Measurements from ENCODE around the gene GPC6.

Gene GPC6

GRCh38 chr13:94170145-94170571, 943.6 kb downstream of the GPC6 start:
- Histone ChIP-seq H2AFZ (ENCODE audit: low read length) (no peak overlapping the region), H3K4me1 (ENCODE audit: insufficient read depth, low read length, poor library complexity, severe bottlenecking) (no peaks in the 10 kb centered on the region), H3K4me2 (ENCODE audit: low read depth, low read length, poor library complexity, severe bottlenecking) (no peak overlapping the region), H3F3A (ENCODE audit: low read depth) (no peaks in the 10 kb centered on the region), H3K79me2 (ENCODE audit: insufficient read depth, low read length) (no peaks in the 10 kb centered on the region), H3K36me3 (ENCODE audit: insufficient read depth, low read length) (no peaks in the 10 kb centered on the region), H3K9me2 (replicated peaks; ENCODE audit: low read depth, low read length) (no peaks in the 10 kb centered on the region), H3K27me3 (ENCODE audit: insufficient read depth, low read length, poor library complexity, severe bottlenecking) (no peaks in the 10 kb centered on the region), H3K9me3 (ENCODE audit: insufficient read depth, low read depth, low read length) (no peaks in the 10 kb centered on the region), H3K4me3 (ENCODE audit: low read length, poor library complexity, severe bottlenecking) (no peak overlapping the region), H3K9ac (ENCODE audit: low read depth, low read length, poor library complexity, severe bottlenecking) (no peak overlapping the region), H4K20me1 (ENCODE audit: insufficient read depth, low read length, poor library complexity, severe bottlenecking) (no peaks in the 10 kb centered on the region)
- TF ChIP-seq EZH2phosphoT487 (IDR thresholded peaks at IDR 0.05; ENCODE audit: borderline replicate concordance), result no peak
- TF ChIP-seq CTCF (conservative IDR thresholded peaks at IDR 0.05; ENCODE audit: low read length), result no peak

- no peaks in the 10 kb centered on the region for H4K20me1 ChIP-seq (ENCODE audit: insufficient read depth, low read length, poor library complexity, severe bottlenecking)
- no peaks in the 10 kb centered on the region for H3F3A ChIP-seq (ENCODE audit: low read depth)
- TF ChIP-seq CTCF (conservative IDR thresholded peaks at IDR 0.05; ENCODE audit: low read length) (no peak), EZH2phosphoT487 (IDR thresholded peaks at IDR 0.05; ENCODE audit: borderline replicate concordance) (no peak)
- H3K4me2 ChIP-seq (ENCODE audit: low read depth, low read length, poor library complexity, severe bottlenecking), result no peak overlapping the region
- no peak overlapping the region for H3K4me3 ChIP-seq (ENCODE audit: low read length, poor library complexity, severe bottlenecking)
- H3K9ac ChIP-seq (ENCODE audit: low read depth, low read length, poor library complexity, severe bottlenecking), result no peak overlapping the region
- H3K9me2 ChIP-seq (replicated peaks; ENCODE audit: low read depth, low read length), result no peaks in the 10 kb centered on the region
- no peaks in the 10 kb centered on the region for H3K36me3 ChIP-seq (ENCODE audit: insufficient read depth, low read length)
- no peak overlapping the region for H2AFZ ChIP-seq (ENCODE audit: low read length)
- H3K4me1 ChIP-seq (ENCODE audit: insufficient read depth, low read length, poor library complexity, severe bottlenecking), result no peaks in the 10 kb centered on the region
- peaks cover 2% of the 10 kb centered on the region; the same call in 1 of the 2 replicates for H3K9me3 ChIP-seq (ENCODE audit: insufficient read depth, low read depth, low read length)
- H3K79me2 ChIP-seq (ENCODE audit: insufficient read depth, low read length), result no peaks in the 10 kb centered on the region
- H3K27me3 ChIP-seq (ENCODE audit: insufficient read depth, low read length, poor library complexity, severe bottlenecking), result no peaks in the 10 kb centered on the region
Measured at GRCh38 chr13:94172416-94172815, 945.8 kb downstream of the GPC6 start.

- Histone ChIP-seq H3K4me2 (ENCODE audit: low read depth, low read length, poor library complexity, severe bottlenecking) (no peak overlapping the region), H3K27me3 (ENCODE audit: insufficient read depth, low read length, poor library complexity, severe bottlenecking) (no peaks in the 10 kb centered on the region)
Measured at GRCh38 chr13:94173312-94173854, 946.8 kb downstream of the GPC6 start.

More at GRCh38 chr13:94173312-94173854, 946.8 kb downstream of the GPC6 start:
- Histone ChIP-seq H3K4me1 (ENCODE audit: insufficient read depth, low read length, poor library complexity, severe bottlenecking) (no peaks in the 10 kb centered on the region), H3K9me3 (ENCODE audit: insufficient read depth, low read depth, low read length) (peaks cover 2% of the 10 kb centered on the region; the same call in 1 of the 2 replicates), H3K9ac (ENCODE audit: low read depth, low read length, poor library complexity, severe bottlenecking) (no peak overlapping the region), H4K20me1 (ENCODE audit: insufficient read depth, low read length, poor library complexity, severe bottlenecking) (no peaks in the 10 kb centered on the region), H3K36me3 (ENCODE audit: insufficient read depth, low read length) (no peaks in the 10 kb centered on the region), H3K79me2 (ENCODE audit: insufficient read depth, low read length) (no peaks in the 10 kb centered on the region), H3K9me2 (replicated peaks; ENCODE audit: low read depth, low read length) (no peaks in the 10 kb centered on the region), H3K4me3 (ENCODE audit: low read length, poor library complexity, severe bottlenecking) (no peak overlapping the region), H2AFZ (ENCODE audit: low read length) (no peak overlapping the region), H3F3A (ENCODE audit: low read depth) (no peaks in the 10 kb centered on the region)
- TF ChIP-seq CTCF (conservative IDR thresholded peaks at IDR 0.05; ENCODE audit: low read length) (no peak), EZH2phosphoT487 (IDR thresholded peaks at IDR 0.05; ENCODE audit: borderline replicate concordance) (no peak)
